Measurements from ENCODE around the gene ELFN1. TPM values are rescaled to one million over a fixed set of nuclear protein-coding genes. Genes with fewer than 3 reads are reported as not detected.

Gene ELFN1
- total RNA-seq, 1 donor from 2014 or later: 0.71 TPM

- Histone ChIP-seq H3K36me3 (ENCODE audit: control insufficient read depth, insufficient read depth, low read length) (no peaks in the 10 kb centered on the region), H3K27me3 (ENCODE audit: control insufficient read depth, insufficient read depth, low read length) (peaks cover 5% of the 10 kb centered on the region), H3K4me3 (ENCODE audit: low read depth, low read length) (no peak overlapping the region)
- TF ChIP-seq CTCF (IDR thresholded peaks at IDR 0.05; ENCODE audit: insufficient read depth, low read length, poor library complexity, severe bottlenecking): no peak
- DNase-seq (ENCODE audit: low read depth): no peak
Measured at GRCh38 chr7:1632916-1633785, 36.9 kb upstream of the ELFN1 start.

- no peaks in the 10 kb centered on the region for H3K36me3 ChIP-seq (ENCODE audit: control insufficient read depth, insufficient read depth, low read length)
- no peak overlapping the region for H3K4me3 ChIP-seq (ENCODE audit: low read depth, low read length)
- DNase-seq (ENCODE audit: low read depth): no peak
- no peak for TF ChIP-seq CTCF (IDR thresholded peaks at IDR 0.05; ENCODE audit: insufficient read depth, low read length, poor library complexity, severe bottlenecking)
- H3K27me3 ChIP-seq (ENCODE audit: control insufficient read depth, insufficient read depth, low read length): peaks cover 8% of the 10 kb centered on the region
Measured at GRCh38 chr7:1635401-1635800, 34.7 kb upstream of the ELFN1 start.

GRCh38 chr7:1637155-1637554 lies 32.9 kb upstream of the ELFN1 start:
- no peak for TF ChIP-seq CTCF (IDR thresholded peaks at IDR 0.05; ENCODE audit: insufficient read depth, low read length, poor library complexity, severe bottlenecking)
- Histone ChIP-seq H3K36me3 (ENCODE audit: control insufficient read depth, insufficient read depth, low read length) (no peaks in the 10 kb centered on the region), H3K4me3 (ENCODE audit: low read depth, low read length) (no peak overlapping the region), H3K27me3 (ENCODE audit: control insufficient read depth, insufficient read depth, low read length) (peaks cover 17% of the 10 kb centered on the region)
- no peak for DNase-seq (ENCODE audit: low read depth)

GRCh38 chr7:1638215-1638661 lies 31.8 kb upstream of the ELFN1 start:
- H3K27me3 ChIP-seq (ENCODE audit: control insufficient read depth, insufficient read depth, low read length): peaks cover 23% of the 10 kb centered on the region
- H3K4me3 ChIP-seq (ENCODE audit: low read depth, low read length): no peak overlapping the region
- no peaks in the 10 kb centered on the region for H3K36me3 ChIP-seq (ENCODE audit: control insufficient read depth, insufficient read depth, low read length)
- TF ChIP-seq CTCF (IDR thresholded peaks at IDR 0.05; ENCODE audit: insufficient read depth, low read length, poor library complexity, severe bottlenecking): no peak
- no peak for DNase-seq (ENCODE audit: low read depth)

GRCh38 chr7:1639071-1639470 lies 31.0 kb upstream of the ELFN1 start:
- no peak for DNase-seq (ENCODE audit: low read depth)
- no peak overlapping the region for H3K4me3 ChIP-seq (ENCODE audit: low read depth, low read length)
- H3K27me3 ChIP-seq (ENCODE audit: control insufficient read depth, insufficient read depth, low read length): peaks cover 25% of the 10 kb centered on the region
- no peaks in the 10 kb centered on the region for H3K36me3 ChIP-seq (ENCODE audit: control insufficient read depth, insufficient read depth, low read length)
- no peak for TF ChIP-seq CTCF (IDR thresholded peaks at IDR 0.05; ENCODE audit: insufficient read depth, low read length, poor library complexity, severe bottlenecking)
